Mucosa of descending colon (tissue), 3 donors: Measurements from ENCODE around the gene FHL3. TPM values are rescaled to one million over a fixed set of nuclear protein-coding genes. Genes with fewer than 3 reads are reported as not detected.

Experiments
- ATAC-seq: fragments of 200-7000 bp; cut with Tn5 transposase; one replicate; pipeline ENCODE4 v1.9.1; 2020; ENCODE audit warnings: mild to moderate bottlenecking, moderate library complexity
- DNase-seq, 3 donors: peaks; one replicate each; pipeline ENCODE4 v3.0.0-alpha.2; 2020
- H3K36me3 ChIP-seq: fragments of 200-600 bp; one replicate; pipeline ENCODE4 v1.8.0; 2021; ENCODE audit warnings: low read depth, mild to moderate bottlenecking
- H3K4me1 ChIP-seq: fragments of 200-600 bp; one replicate; pipeline ENCODE4 v1.8.0; 2021; ENCODE audit warnings: low read depth, mild to moderate bottlenecking
- H3K4me3 ChIP-seq: fragments of 200-600 bp; one replicate; pipeline ENCODE4 v1.8.0; 2021; ENCODE audit warnings: mild to moderate bottlenecking
- H3K9me3 ChIP-seq: fragments of 200-600 bp; one replicate; pipeline ENCODE4 v1.8.0; 2021; ENCODE audit warnings: mild to moderate bottlenecking
- CTCF ChIP-seq: fragments of 200-600 bp; IDR thresholded peaks from one replicate; pipeline ENCODE4 v1.8.0; 2022; ENCODE audit warnings: antibody characterized with exemption, mild to moderate bottlenecking
- intact Hi-C, 2 donors: fragments of 100-400 bp; cut with DNase I in 1 of 2; cut with micrococcal nuclease in 1 of 2; formaldehyde crosslinking; loops; one replicate each; pipeline versions ENCODE4 v1.11.0 to v1.11.1; 2022; cut with DNase I, micrococcal nuclease
- long read RNA-seq, 2 donors: library from polyadenylated mRNA; unstranded; transcript quantifications; one replicate each; pipeline ENCODE4 v2.0.0, GENCODE V29; 2019 to 2021
- total RNA-seq, 3 donors: library from RNA; stranded (reverse); fragmentation: NEBNext Ultra II Directional in 2 of 3; extraction: Animal tissue kit (Norgen Biotek cat#: 25700) in 2 of 3; gene quantifications; one replicate each; pipeline versions ENCODE4 v1.2.1 to v1.2.4, GENCODE V29; 2021 to 2023
- donor health status: DM: no; HTN: no; CAD: no; lungs with moderate emphysema.
- donor health status: DM: no; HTN: no; CAD: no.
- donor health status: DM: no; HTN: yes; CAD: no.

Gene FHL3
- 10 to 100 TPM in 1 of 3 donors, 1 to 10 TPM in 2; 2.0 to 34.1 (median 8.7) TPM for total RNA-seq
- long read RNA-seq, donor 1, transcript FHL3-203 (6 exons, 1,091 nt): minor isoform, 6 of 40 reads
- long read RNA-seq, donor 1, transcript FHL3-201 (6 exons, 1,647 nt): major isoform, 24 of 40 reads
- long read RNA-seq, donor 1, partial matches to known transcripts: 0 of 40 reads
- long read RNA-seq, donor 1, other reads (novel, unspliced or antisense): 9 of 40 reads
- long read RNA-seq, donor 2, partial matches to known transcripts: 0 of 6 reads
- long read RNA-seq, donor 2, other reads (novel, unspliced or antisense): 0 of 6 reads

DNA sequence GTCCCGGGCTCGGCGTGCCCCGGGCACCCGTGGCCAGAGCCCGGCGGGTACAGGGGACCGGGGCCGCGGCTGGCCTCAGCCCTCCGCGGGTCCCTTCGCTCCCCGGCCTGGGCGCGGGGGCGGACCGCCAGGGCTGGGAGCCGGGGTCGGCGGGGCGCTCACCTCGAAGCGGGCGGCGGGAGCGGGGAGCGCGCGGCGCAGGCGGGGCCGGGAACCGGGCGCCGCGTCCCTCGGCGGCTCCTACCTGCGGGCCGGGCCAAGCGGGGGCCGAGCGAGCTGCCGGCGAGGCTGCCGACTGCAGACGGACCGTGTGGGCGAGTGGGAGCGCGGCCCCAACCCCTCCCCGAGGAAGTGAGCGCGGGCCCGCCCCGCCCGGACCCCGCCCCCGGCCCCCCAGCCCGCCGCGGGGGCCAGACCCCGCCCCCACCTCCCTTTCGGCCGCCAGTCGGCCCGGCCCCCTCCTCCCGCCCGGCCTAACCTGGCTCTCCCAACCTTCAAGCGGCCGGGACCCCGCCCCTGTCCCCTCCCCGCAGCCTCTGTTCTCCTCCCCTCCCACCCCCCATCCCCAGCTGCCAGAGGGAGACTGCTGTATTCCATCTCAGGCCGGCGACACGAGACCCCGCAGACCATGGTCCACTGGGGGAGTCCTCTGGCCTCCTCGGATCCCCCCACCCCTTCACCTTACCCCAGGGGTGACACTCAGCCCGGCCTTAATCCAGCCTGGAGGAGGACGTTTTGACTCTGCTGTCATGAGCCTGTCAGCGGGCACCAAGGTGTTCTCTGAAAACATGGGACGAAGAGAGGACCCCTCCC, at the start of gene FHL3:
TSS of gene FHL3 (minus strand) at position 320 of the 813 bp plus-strand sequence. CDS start 6,102 bp downstream, outside the sequence.
- ATAC-seq (peak; percentile 58), DNase-seq (peak; percentile 43 to 68 (median 63))
- H3K36me3 ChIP-seq: no peaks in the 10 kb centered on the region
- TF ChIP-seq CTCF: no peak
- H3K4me1 ChIP-seq: peaks cover 7% of the 10 kb centered on the region
- H3K9me3 ChIP-seq: no peaks in the 10 kb centered on the region
- intact Hi-C loops: no loop called here
- peak within 1 kb of the TSS; percentile 22 for H3K4me3 ChIP-seq

DNA sequence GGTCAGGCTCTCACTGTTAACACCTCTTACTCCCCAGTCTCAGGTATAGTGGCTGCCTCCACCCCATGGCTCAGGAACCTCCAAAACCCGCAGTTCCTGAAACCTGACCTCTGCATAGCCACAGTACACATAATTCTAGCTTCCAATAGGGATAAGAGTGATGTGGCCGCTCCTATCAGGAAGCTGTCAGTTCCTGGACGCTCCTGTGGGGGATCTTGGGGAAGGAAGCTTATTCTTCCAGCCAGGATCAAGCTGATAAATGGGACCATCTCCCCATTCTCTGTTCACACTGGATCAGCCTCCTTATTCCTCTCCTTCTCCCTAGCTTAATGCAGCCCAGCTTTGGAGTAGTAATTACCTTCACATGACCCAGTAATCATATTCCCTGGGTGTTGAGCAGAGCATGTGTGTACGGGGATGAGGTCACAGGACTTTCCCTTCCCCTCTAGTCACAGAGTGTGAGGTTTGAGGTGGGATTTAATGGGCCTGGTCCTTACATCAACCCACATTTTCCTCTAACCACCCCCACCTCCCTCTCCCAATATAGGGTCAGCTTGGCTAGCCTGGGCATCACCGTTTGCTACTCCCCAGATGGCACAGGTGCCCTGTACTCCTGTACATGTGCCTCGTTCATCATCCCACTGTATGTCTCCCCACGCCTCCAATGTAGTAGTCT, 48.2 kb upstream of the FHL3 start:
- H3K4me1 ChIP-seq: no peaks in the 10 kb centered on the region
- ATAC-seq: peak; percentile 48
- no peaks in the 10 kb centered on the region for H3K36me3 ChIP-seq
- H3K4me3 ChIP-seq: no peak overlapping the region
- DNase-seq: no peak
- no peak for TF ChIP-seq CTCF
- no peaks in the 10 kb centered on the region for H3K9me3 ChIP-seq
- intact Hi-C loops: no loop called here

GRCh38 chr1:38052750-38053415, 47.6 kb upstream of the FHL3 start:
- no peak for DNase-seq

DNA sequence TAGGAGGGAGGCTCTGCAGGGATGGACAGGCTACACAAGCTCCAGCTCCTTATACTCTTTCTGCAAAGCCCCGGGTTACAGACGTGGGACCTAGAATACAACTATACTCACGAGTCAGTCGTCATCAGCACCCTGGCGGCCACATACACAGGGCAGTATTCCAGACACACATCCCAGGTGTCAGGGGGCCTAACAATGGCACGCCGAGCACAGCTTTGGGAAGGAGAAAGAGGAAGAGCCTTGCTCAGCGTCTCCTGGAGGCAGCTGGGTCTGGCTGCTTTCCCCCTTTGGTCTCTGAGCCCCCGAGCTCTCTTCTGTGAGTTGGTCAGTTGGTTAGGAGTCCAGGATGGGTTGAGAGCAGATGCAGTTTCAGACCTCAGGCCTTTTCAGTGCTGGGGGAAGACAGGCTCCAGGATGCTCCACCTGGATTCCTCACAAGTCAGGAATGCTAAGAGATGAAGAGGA, 45.8 kb upstream of the FHL3 start:
- Histone ChIP-seq H3K4me1 (no peaks in the 10 kb centered on the region), H3K4me3 (no peak overlapping the region), H3K36me3 (no peaks in the 10 kb centered on the region), H3K9me3 (no peaks in the 10 kb centered on the region)
- DNase-seq: no peak
- no peak for TF ChIP-seq CTCF
- no peak for ATAC-seq
- intact Hi-C loops: no loop called here

More at GRCh38 chr1:38052750-38053415, 47.6 kb upstream of the FHL3 start:
- intact Hi-C loops: no loop called here
- ATAC-seq: peak; percentile 59
- H3K36me3 ChIP-seq: no peaks in the 10 kb centered on the region
- no peak overlapping the region for H3K4me3 ChIP-seq
- no peaks in the 10 kb centered on the region for H3K4me1 ChIP-seq
- no peaks in the 10 kb centered on the region for H3K9me3 ChIP-seq
- TF ChIP-seq CTCF: no peak

GRCh38 chr1:38050397-38051078, 45.2 kb upstream of the FHL3 start:
- Histone ChIP-seq H3K9me3 (no peaks in the 10 kb centered on the region), H3K36me3 (no peaks in the 10 kb centered on the region), H3K4me3 (no peak overlapping the region), H3K4me1 (peaks cover 4% of the 10 kb centered on the region)
- ATAC-seq (no peak), DNase-seq (no peak)
- intact Hi-C loops: no loop called here
- TF ChIP-seq CTCF: no peak
